Liver (tissue), 9 donors: ENCODE results near the gene SHB. TPM values are rescaled to one million over a fixed set of nuclear protein-coding genes. Genes with fewer than 3 reads are reported as not detected.

Source experiments
- DNase-seq: peaks from one replicate; pipeline ENCODE4 v3.0.0-alpha.2; 2017; ENCODE audit warnings: low spot score
- H3K27ac ChIP-seq, 2 donors: one replicate each; pipeline ENCODE4 v1.7.0; 2013; ENCODE audit warnings: inconsistent platforms in 2 of 2, low read length in 2 of 2, control low read depth in 1 of 2, low read depth in 1 of 2, mild to moderate bottlenecking in 1 of 2
- H3K27me3 ChIP-seq, 4 donors: one replicate each; pipeline versions ENCODE4 v1.6.1 to v1.7.0; 2013; ENCODE audit warnings: low read length in 3 of 4, inconsistent platforms in 1 of 4, mild to moderate bottlenecking in 1 of 4, moderate library complexity in 1 of 4; ENCODE audit not compliant: control insufficient read depth in 4 of 4, insufficient read depth in 4 of 4
- H3K36me3 ChIP-seq, 4 donors: one replicate each; pipeline versions ENCODE4 v1.6.1 to v1.7.0; 2013; ENCODE audit warnings: low read length in 3 of 4, mild to moderate bottlenecking in 3 of 4, low read depth in 1 of 4, moderate library complexity in 1 of 4; ENCODE audit not compliant: control insufficient read depth in 4 of 4, insufficient read depth in 3 of 4
- H3K4me1 ChIP-seq, 4 donors: one replicate each; pipeline versions ENCODE4 v1.6.1 to v1.7.0; 2013; ENCODE audit warnings: low read length in 3 of 4, mild to moderate bottlenecking in 3 of 4, moderate library complexity in 1 of 4; ENCODE audit not compliant: control insufficient read depth in 4 of 4, insufficient read depth in 4 of 4
- H3K4me3 ChIP-seq, 3 donors: one replicate each; pipeline versions ENCODE4 v1.6.1 to v1.7.0; 2013; ENCODE audit warnings: low read length in 3 of 3, control low read depth in 1 of 3, low read depth in 1 of 3, mild to moderate bottlenecking in 1 of 3
- H3K9ac ChIP-seq, 2 donors: one replicate each; pipeline ENCODE4 v1.7.0; 2013; ENCODE audit warnings: low read length in 2 of 2, mild to moderate bottlenecking in 2 of 2, moderate library complexity in 2 of 2, control low read depth in 1 of 2, low read depth in 1 of 2
- H3K9me3 ChIP-seq, 4 donors: one replicate each; pipeline versions ENCODE4 v1.6.1 to v1.7.0; 2013; ENCODE audit warnings: low read length in 3 of 4; ENCODE audit not compliant: control insufficient read depth in 4 of 4
- EGR1 ChIP-seq, 2 donors: IDR thresholded peaks; 2 replicates each; pipeline ENCODE4 v1.6.1; 2016 to 2018; ENCODE audit warnings: antibody characterized with exemption in 2 of 2, low read depth in 2 of 2
- FOXA1 ChIP-seq: IDR thresholded peaks from 2 replicates; pipeline ENCODE4 v1.6.1; 2016; ENCODE audit warnings: antibody characterized with exemption
- GABPA ChIP-seq, 2 donors: IDR thresholded peaks in 1 of 2; conservative IDR thresholded peaks in 1 of 2; 2 replicates each; pipeline ENCODE4 v1.6.1; 2016; ENCODE audit warnings: antibody characterized with exemption in 2 of 2, mild to moderate bottlenecking in 1 of 2, moderate library complexity in 1 of 2
- HNF4A ChIP-seq, 2 donors: conservative IDR thresholded peaks; 2 replicates each; pipeline ENCODE4 v1.6.1; 2016; ENCODE audit warnings: antibody characterized with exemption in 2 of 2, mild to moderate bottlenecking in 2 of 2
- HNF4G ChIP-seq: IDR thresholded peaks from 2 replicates; pipeline ENCODE4 v1.6.1; 2016; ENCODE audit warnings: antibody characterized with exemption
- JUND ChIP-seq, 2 donors: IDR thresholded peaks; 2 replicates each; pipeline ENCODE4 v1.6.1; 2016; ENCODE audit warnings: antibody characterized with exemption in 2 of 2
- NR2F2 ChIP-seq: IDR thresholded peaks from 2 replicates; pipeline ENCODE4 v1.6.1; 2016; ENCODE audit warnings: antibody characterized with exemption
- RAD21 ChIP-seq, 2 donors: IDR thresholded peaks; 2 replicates each; pipeline ENCODE4 v1.6.1; 2016; ENCODE audit warnings: antibody characterized with exemption in 2 of 2, mild to moderate bottlenecking in 2 of 2
- SP1 ChIP-seq: IDR thresholded peaks from 2 replicates; pipeline ENCODE4 v1.6.1; 2018; ENCODE audit warnings: antibody characterized with exemption, mild to moderate bottlenecking
- TAF1 ChIP-seq: conservative IDR thresholded peaks from 2 replicates; pipeline ENCODE4 v1.6.1; 2016; ENCODE audit warnings: antibody characterized with exemption, mild to moderate bottlenecking
- YY1 ChIP-seq: IDR thresholded peaks from 2 replicates; pipeline ENCODE4 v1.6.1; 2016; ENCODE audit warnings: antibody characterized with exemption, mild to moderate bottlenecking
- WGBS: extraction: QIAGEN DNeasy Blood & Tissue Kit; methylation state at CpG from one replicate; pipeline ENCODE4 v1.1.7; 2013; 5-methylcytosine and 5-hydroxymethylcytosine counted together
- polyA plus RNA-seq, 2 donors: library from polyadenylated mRNA; stranded (reverse) in 1 of 2; unstranded in 1 of 2; fragments of 200-250 nt in 1 of 2; fragments of >200 nt in 1 of 2; fragmentation: Nextera tagmentation in 1 of 2; extraction: Ambion mirVana in 1 of 2; gene quantifications; one replicate each; pipeline versions ENCODE4 v1.2.1 to v1.2.3, GENCODE V29; 2013 to 2015
- total RNA-seq, 2 donors: library from RNA; depleted of rRNA; stranded (reverse); fragments of >200 nt; gene quantifications; one replicate each; pipeline ENCODE4 v1.2.3, GENCODE V29; 2014
- TF ChIP-seq, protein P1 (sequence below): IDR thresholded peaks from 2 replicates; pipeline ENCODE4 v1.6.1; 2016; ENCODE audit warnings: antibody characterized with exemption
- TF ChIP-seq, protein P2 (sequence below): fragments of 150-350 bp; IDR thresholded peaks from 2 replicates; pipeline ENCODE4 v1.5.1; 2017; ENCODE audit warnings: improper control_type of control experiment, low read depth, low read length; ENCODE audit not compliant: missing input control
- TF ChIP-seq, protein P3 (sequence below): IDR thresholded peaks from 2 replicates; pipeline ENCODE4 v1.6.1; 2016; ENCODE audit warnings: antibody characterized with exemption
- TF ChIP-seq, protein P4 (sequence below): IDR thresholded peaks from 2 replicates; pipeline ENCODE4 v1.6.1; 2016; ENCODE audit warnings: antibody characterized with exemption
- TF ChIP-seq, protein P5 (sequence below): IDR thresholded peaks from 2 replicates; pipeline ENCODE4 v1.6.1; 2016; ENCODE audit warnings: antibody characterized with exemption, mild to moderate bottlenecking
- donor health status: healthy.
- donor health status: healthy.
- donor health status: healthy.
- donor health status: healthy.
- donor health status: healthy.

SHB gene
- total and polyA plus RNA-seq, 4 donors, result 3.4 to 17.3 (median 7.0) TPM

DNA sequence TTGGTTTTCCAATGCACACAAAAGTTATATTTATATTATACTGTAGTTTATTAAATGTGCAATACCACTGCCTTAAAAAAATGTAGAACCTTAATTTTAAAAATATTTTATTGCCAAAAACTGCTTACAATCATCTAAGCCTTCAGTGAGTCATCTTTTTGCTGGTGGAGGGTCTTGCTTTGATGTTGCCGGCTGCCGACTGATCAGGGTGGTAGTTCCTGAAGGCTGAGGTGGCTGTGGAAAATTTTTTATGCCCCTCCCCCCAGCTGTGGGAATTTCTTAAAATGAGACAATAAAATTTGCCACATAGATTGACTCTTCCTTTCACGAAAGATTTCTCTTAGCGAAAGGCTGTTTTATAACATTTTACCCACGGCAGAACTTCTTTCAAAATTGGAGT, 89.2 kb downstream of the SHB start:
- no peak for DNase-seq
- H3K9ac ChIP-seq, result no peak overlapping the region
- WGBS, result 94% methylated on average over 5 of the region's 5 CpGs
- H3K4me1 ChIP-seq, result no peaks in the 10 kb centered on the region
- H3K4me3 ChIP-seq, result no peak overlapping the region
- H3K9me3 ChIP-seq, result no peaks in the 10 kb centered on the region
- no peaks in the 10 kb centered on the region for H3K27me3 ChIP-seq
- H3K27ac ChIP-seq, result no peak overlapping the region
- peaks cover 0 to 7% (median 5%) of the 10 kb centered on the region in 4 donors for H3K36me3 ChIP-seq
- TF ChIP-seq YY1, result no peak
- TF ChIP-seq, protein P1, sequence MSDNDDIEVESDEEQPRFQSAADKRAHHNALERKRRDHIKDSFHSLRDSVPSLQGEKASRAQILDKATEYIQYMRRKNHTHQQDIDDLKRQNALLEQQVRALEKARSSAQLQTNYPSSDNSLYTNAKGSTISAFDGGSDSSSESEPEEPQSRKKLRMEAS, result no peak
- no peak for TF ChIP-seq FOXA1
- TF ChIP-seq NR2F2, result no peak
- TF ChIP-seq HNF4G, result no peak
- TF ChIP-seq, protein P2, sequence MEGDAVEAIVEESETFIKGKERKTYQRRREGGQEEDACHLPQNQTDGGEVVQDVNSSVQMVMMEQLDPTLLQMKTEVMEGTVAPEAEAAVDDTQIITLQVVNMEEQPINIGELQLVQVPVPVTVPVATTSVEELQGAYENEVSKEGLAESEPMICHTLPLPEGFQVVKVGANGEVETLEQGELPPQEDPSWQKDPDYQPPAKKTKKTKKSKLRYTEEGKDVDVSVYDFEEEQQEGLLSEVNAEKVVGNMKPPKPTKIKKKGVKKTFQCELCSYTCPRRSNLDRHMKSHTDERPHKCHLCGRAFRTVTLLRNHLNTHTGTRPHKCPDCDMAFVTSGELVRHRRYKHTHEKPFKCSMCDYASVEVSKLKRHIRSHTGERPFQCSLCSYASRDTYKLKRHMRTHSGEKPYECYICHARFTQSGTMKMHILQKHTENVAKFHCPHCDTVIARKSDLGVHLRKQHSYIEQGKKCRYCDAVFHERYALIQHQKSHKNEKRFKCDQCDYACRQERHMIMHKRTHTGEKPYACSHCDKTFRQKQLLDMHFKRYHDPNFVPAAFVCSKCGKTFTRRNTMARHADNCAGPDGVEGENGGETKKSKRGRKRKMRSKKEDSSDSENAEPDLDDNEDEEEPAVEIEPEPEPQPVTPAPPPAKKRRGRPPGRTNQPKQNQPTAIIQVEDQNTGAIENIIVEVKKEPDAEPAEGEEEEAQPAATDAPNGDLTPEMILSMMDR, result no peak
- TF ChIP-seq, protein P3, sequence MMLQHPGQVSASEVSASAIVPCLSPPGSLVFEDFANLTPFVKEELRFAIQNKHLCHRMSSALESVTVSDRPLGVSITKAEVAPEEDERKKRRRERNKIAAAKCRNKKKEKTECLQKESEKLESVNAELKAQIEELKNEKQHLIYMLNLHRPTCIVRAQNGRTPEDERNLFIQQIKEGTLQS, result no peak
- TF ChIP-seq JUND (IDR thresholded peaks at IDR 0.05), result no peak
- no peak for TF ChIP-seq RAD21 (IDR thresholded peaks at IDR 0.05)
- no peak for TF ChIP-seq EGR1 (IDR thresholded peaks at IDR 0.05; ENCODE audit: low read depth in 2 of 2)
- no peak for TF ChIP-seq GABPA (IDR thresholded peaks at IDR 0.05 in 1 of 2, conservative IDR thresholded peaks at IDR 0.05 in 1 of 2)
- TF ChIP-seq, protein P4, sequence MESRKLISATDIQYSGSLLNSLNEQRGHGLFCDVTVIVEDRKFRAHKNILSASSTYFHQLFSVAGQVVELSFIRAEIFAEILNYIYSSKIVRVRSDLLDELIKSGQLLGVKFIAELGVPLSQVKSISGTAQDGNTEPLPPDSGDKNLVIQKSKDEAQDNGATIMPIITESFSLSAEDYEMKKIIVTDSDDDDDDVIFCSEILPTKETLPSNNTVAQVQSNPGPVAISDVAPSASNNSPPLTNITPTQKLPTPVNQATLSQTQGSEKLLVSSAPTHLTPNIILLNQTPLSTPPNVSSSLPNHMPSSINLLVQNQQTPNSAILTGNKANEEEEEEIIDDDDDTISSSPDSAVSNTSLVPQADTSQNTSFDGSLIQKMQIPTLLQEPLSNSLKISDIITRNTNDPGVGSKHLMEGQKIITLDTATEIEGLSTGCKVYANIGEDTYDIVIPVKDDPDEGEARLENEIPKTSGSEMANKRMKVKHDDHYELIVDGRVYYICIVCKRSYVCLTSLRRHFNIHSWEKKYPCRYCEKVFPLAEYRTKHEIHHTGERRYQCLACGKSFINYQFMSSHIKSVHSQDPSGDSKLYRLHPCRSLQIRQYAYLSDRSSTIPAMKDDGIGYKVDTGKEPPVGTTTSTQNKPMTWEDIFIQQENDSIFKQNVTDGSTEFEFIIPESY, result no peak
- TF ChIP-seq TAF1, result no peak
- no peak for TF ChIP-seq SP1
- TF ChIP-seq, protein P5, sequence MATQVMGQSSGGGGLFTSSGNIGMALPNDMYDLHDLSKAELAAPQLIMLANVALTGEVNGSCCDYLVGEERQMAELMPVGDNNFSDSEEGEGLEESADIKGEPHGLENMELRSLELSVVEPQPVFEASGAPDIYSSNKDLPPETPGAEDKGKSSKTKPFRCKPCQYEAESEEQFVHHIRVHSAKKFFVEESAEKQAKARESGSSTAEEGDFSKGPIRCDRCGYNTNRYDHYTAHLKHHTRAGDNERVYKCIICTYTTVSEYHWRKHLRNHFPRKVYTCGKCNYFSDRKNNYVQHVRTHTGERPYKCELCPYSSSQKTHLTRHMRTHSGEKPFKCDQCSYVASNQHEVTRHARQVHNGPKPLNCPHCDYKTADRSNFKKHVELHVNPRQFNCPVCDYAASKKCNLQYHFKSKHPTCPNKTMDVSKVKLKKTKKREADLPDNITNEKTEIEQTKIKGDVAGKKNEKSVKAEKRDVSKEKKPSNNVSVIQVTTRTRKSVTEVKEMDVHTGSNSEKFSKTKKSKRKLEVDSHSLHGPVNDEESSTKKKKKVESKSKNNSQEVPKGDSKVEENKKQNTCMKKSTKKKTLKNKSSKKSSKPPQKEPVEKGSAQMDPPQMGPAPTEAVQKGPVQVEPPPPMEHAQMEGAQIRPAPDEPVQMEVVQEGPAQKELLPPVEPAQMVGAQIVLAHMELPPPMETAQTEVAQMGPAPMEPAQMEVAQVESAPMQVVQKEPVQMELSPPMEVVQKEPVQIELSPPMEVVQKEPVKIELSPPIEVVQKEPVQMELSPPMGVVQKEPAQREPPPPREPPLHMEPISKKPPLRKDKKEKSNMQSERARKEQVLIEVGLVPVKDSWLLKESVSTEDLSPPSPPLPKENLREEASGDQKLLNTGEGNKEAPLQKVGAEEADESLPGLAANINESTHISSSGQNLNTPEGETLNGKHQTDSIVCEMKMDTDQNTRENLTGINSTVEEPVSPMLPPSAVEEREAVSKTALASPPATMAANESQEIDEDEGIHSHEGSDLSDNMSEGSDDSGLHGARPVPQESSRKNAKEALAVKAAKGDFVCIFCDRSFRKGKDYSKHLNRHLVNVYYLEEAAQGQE, result no peak

DNA sequence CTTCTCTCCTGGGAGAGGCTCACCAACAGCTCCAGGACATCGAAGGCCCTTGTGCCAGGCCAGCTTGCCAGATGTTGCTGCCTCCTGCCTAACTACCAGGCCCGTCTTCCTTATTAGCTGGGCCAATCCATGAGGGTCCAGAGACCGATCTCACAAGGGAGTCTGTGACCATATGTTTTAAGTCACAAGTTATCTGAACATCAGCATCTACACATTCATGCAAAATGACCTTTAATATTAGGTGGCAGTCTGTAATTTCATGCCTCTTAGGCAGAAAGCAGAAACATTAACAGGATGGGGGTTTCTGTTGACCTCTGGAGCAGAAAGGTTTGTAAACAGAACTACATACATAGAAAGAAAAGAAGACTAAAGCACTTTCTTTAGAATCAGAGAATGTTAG, 90.0 kb downstream of the SHB start:
- Histone ChIP-seq H3K4me3 (no peak overlapping the region), H3K27ac (no peak overlapping the region), H3K9me3 (no peaks in the 10 kb centered on the region), H3K4me1 (no peaks in the 10 kb centered on the region), H3K9ac (no peak overlapping the region), H3K36me3 (peaks cover 0 to 14% (median 6%) of the 10 kb centered on the region in 4 donors), H3K27me3 (no peaks in the 10 kb centered on the region)
- 91% methylated on average over 3 of the region's 3 CpGs for WGBS
- DNase-seq, result no peak
- TF ChIP-seq NR2F2 (no peak), HNF4A (conservative IDR thresholded peaks at IDR 0.05) (no peak), JUND (IDR thresholded peaks at IDR 0.05) (no peak), GABPA (IDR thresholded peaks at IDR 0.05 in 1 of 2, conservative IDR thresholded peaks at IDR 0.05 in 1 of 2) (no peak)
- TF ChIP-seq, protein P4, result no peak
- TF ChIP-seq, protein P5, result no peak
